Upper lobe of right lung (tissue), 1 donor: ENCODE measurements around the gene DYRK1A. TPM values are rescaled to one million over a fixed set of nuclear protein-coding genes. Genes with fewer than 3 reads are reported as not detected.

Experiments used
- ATAC-seq: fragments of 200-7000 bp; cut with Tn5 transposase; one replicate; pipeline ENCODE4 v1.9.1; 2020; ENCODE audit warnings: mild to moderate bottlenecking, moderate library complexity
- DNase-seq: peaks from one replicate; pipeline ENCODE4 v3.0.0-alpha.2; 2020
- H3K27ac ChIP-seq: fragments of 200-600 bp; one replicate; pipeline ENCODE4 v1.8.0; 2022
- H3K27me3 ChIP-seq: fragments of 200-600 bp; one replicate; pipeline ENCODE4 v1.8.0; 2022; ENCODE audit warnings: mild to moderate bottlenecking
- H3K36me3 ChIP-seq: fragments of 200-600 bp; one replicate; pipeline ENCODE4 v1.8.0; 2022
- H3K4me1 ChIP-seq: fragments of 200-600 bp; one replicate; pipeline ENCODE4 v1.8.0; 2022
- H3K4me3 ChIP-seq: fragments of 200-600 bp; one replicate; pipeline ENCODE4 v1.8.0; 2022; ENCODE audit warnings: mild to moderate bottlenecking
- H3K9me3 ChIP-seq: fragments of 200-600 bp; one replicate; pipeline ENCODE4 v1.8.0; 2022
- CTCF ChIP-seq: fragments of 200-600 bp; IDR thresholded peaks from one replicate; pipeline ENCODE4 v1.8.0; 2022; ENCODE audit warnings: antibody characterized with exemption
- intact Hi-C: fragments of 100-400 bp; cut with DNase I; formaldehyde crosslinking; loops from one replicate; pipeline ENCODE4 v1.11.0; 2022
- total RNA-seq: library from RNA; stranded (reverse); fragmentation: NEBNext Ultra II Directional; extraction: Animal tissue kit (Norgen Biotek cat#: 25700); gene quantifications from one replicate; pipeline ENCODE4 v1.2.1, GENCODE V29; 2021
- donor health status: DM: no; HTN: yes; CAD: no; lungs with severe emphysema.

The DYRK1A gene
- total RNA-seq, 1 donor from 2014 or later: 70.9 TPM

- Histone ChIP-seq H3K4me3 (no peak overlapping the region), H3K36me3 (no peaks in the 10 kb centered on the region), H3K27me3 (no peaks in the 10 kb centered on the region), H3K27ac (no peak overlapping the region), H3K9me3 (no peaks in the 10 kb centered on the region), H3K4me1 (peaks cover 6% of the 10 kb centered on the region)
- ATAC-seq (no peak), DNase-seq (no peak)
- TF ChIP-seq CTCF: no peak
- intact Hi-C loops: no loop called here
Observed at GRCh38 chr21:37356706-37357105, 9.9 kb upstream of the DYRK1A start.

GRCh38 chr21:37357691-37358090 is 8.9 kb upstream of the DYRK1A start:
- no peaks in the 10 kb centered on the region for H3K27me3 ChIP-seq
- no peak overlapping the region for H3K4me3 ChIP-seq
- no peak overlapping the region for H3K27ac ChIP-seq
- DNase-seq (no peak), ATAC-seq (no peak)
- H3K4me1 ChIP-seq: peaks cover 6% of the 10 kb centered on the region
- intact Hi-C loops: no loop called here
- no peaks in the 10 kb centered on the region for H3K9me3 ChIP-seq
- no peak for TF ChIP-seq CTCF
- no peaks in the 10 kb centered on the region for H3K36me3 ChIP-seq

- no peak overlapping the region for H3K4me3 ChIP-seq
- H3K36me3 ChIP-seq: no peaks in the 10 kb centered on the region
- intact Hi-C loops: no loop called here
- H3K27me3 ChIP-seq: no peaks in the 10 kb centered on the region
- H3K9me3 ChIP-seq: no peaks in the 10 kb centered on the region
- DNase-seq (no peak), ATAC-seq (peak; percentile 63)
- peak overlapping the region; percentile 20 for H3K27ac ChIP-seq
- peaks cover 6% of the 10 kb centered on the region for H3K4me1 ChIP-seq
- TF ChIP-seq CTCF: no peak
Observed at GRCh38 chr21:37358397-37358796, 8.2 kb upstream of the DYRK1A start.

- Histone ChIP-seq H3K27ac (no peak overlapping the region), H3K36me3 (no peaks in the 10 kb centered on the region), H3K9me3 (no peaks in the 10 kb centered on the region), H3K4me3 (no peak overlapping the region), H3K27me3 (no peaks in the 10 kb centered on the region), H3K4me1 (peaks cover 7% of the 10 kb centered on the region)
- intact Hi-C loops: no loop called here
- ATAC-seq (no peak), DNase-seq (no peak)
- no peak for TF ChIP-seq CTCF
Observed at GRCh38 chr21:37363936-37364335, 2.6 kb upstream of the DYRK1A start.

GRCh38 chr21:37364722-37365121 is 1.9 kb upstream of the DYRK1A start:
- no peaks in the 10 kb centered on the region for H3K36me3 ChIP-seq
- H3K27me3 ChIP-seq: no peaks in the 10 kb centered on the region
- DNase-seq: no peak
- H3K9me3 ChIP-seq: no peaks in the 10 kb centered on the region
- no peak for TF ChIP-seq CTCF
- H3K4me1 ChIP-seq: peaks cover 15% of the 10 kb centered on the region
- peak overlapping the region; percentile 83 for H3K4me3 ChIP-seq
- ATAC-seq: no peak
- peak overlapping the region; percentile 98 for H3K27ac ChIP-seq
- intact Hi-C loops: no loop called here
